ENCODE data around the gene PNMA8C.

DNA sequence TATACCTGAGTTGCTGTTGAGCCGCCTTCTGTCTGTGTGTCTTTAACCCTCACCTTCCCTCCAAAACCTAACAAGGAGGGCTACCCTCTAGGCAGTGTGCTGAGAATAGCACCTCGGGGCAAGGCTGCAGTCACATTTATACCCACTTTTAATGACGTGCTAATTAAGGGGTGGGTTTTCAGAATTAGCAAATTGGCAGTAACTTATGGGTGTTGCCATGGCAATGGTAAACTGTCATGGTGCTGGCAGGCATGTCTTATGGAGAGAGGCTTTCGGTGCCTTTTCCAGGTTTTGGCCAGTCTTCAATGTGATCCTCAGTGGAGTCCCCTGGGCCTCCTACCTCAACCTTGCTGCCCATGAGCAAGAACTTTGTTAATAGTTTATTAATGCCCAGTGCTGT, 43.9 kb upstream of the PNMA8C start:
- TF ChIP-seq, protein P1, sequence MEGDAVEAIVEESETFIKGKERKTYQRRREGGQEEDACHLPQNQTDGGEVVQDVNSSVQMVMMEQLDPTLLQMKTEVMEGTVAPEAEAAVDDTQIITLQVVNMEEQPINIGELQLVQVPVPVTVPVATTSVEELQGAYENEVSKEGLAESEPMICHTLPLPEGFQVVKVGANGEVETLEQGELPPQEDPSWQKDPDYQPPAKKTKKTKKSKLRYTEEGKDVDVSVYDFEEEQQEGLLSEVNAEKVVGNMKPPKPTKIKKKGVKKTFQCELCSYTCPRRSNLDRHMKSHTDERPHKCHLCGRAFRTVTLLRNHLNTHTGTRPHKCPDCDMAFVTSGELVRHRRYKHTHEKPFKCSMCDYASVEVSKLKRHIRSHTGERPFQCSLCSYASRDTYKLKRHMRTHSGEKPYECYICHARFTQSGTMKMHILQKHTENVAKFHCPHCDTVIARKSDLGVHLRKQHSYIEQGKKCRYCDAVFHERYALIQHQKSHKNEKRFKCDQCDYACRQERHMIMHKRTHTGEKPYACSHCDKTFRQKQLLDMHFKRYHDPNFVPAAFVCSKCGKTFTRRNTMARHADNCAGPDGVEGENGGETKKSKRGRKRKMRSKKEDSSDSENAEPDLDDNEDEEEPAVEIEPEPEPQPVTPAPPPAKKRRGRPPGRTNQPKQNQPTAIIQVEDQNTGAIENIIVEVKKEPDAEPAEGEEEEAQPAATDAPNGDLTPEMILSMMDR (IDR thresholded peaks at IDR 0.05), result no peak
- TF ChIP-seq POLR2A (IDR thresholded peaks at IDR 0.05), result no peak

All from heart left ventricle (tissue), 13 donors.